Thoracic aorta (tissue), 2 donors: Measurements from ENCODE around the gene IFITM2. TPM values are rescaled to one million over a fixed set of nuclear protein-coding genes. Genes with fewer than 3 reads are reported as not detected.

Experiments
- ATAC-seq: fragments of 150-250 bp; one replicate; pipeline ENCODE4 v1.8.0; 2017; ENCODE audit warnings: low read depth; ENCODE audit not compliant: insufficient number of reproducible peaks, low FRiP score
- DNase-seq: peaks from one replicate; pipeline ENCODE4 v3.0.0-alpha.2; 2020; ENCODE audit warnings: low spot score
- H3K27ac ChIP-seq, 2 donors: fragments of 200-600 bp; sonication (generic); 1 replicate in 1 of 2; 2 replicates in 1 of 2; pipeline ENCODE4 v1.5.1; 2016; ENCODE audit warnings: mild to moderate bottlenecking in 2 of 2, moderate library complexity in 2 of 2
- H3K27me3 ChIP-seq: fragments of 200-600 bp; sonication (generic); replicated peaks from 2 replicates; pipeline ENCODE4 v1.6.0; 2016; ENCODE audit warnings: mild to moderate bottlenecking; ENCODE audit not compliant: insufficient read depth
- H3K36me3 ChIP-seq: fragments of 200-600 bp; sonication (generic); one replicate; pipeline ENCODE4 v1.5.1; 2016
- H3K4me1 ChIP-seq, 2 donors: fragments of 200-600 bp; sonication (generic); 1 replicate in 1 of 2; 2 replicates in 1 of 2; pipeline versions ENCODE4 v1.5.1 to v1.6.0; 2016; ENCODE audit warnings: low read depth in 2 of 2, mild to moderate bottlenecking in 1 of 2; ENCODE audit not compliant: control insufficient read depth in 1 of 2
- H3K4me3 ChIP-seq: fragments of 200-600 bp; sonication (generic); 2 replicates; pipeline ENCODE4 v1.5.1; 2016; ENCODE audit warnings: mild to moderate bottlenecking
- H3K9me3 ChIP-seq: fragments of 200-600 bp; sonication (generic); 2 replicates; pipeline ENCODE4 v1.5.1; 2016
- CTCF ChIP-seq: fragments of 200-600 bp; sonication (generic); IDR thresholded peaks from one replicate; pipeline ENCODE4 v1.5.1; 2019; ENCODE audit warnings: antibody characterized with exemption
- total RNA-seq, 2 donors: library from RNA; depleted of rRNA; stranded (reverse); fragments of >200 nt; gene quantifications; one replicate each; pipeline versions ENCODE4 v1.1.0 to v1.2.3, GENCODE V29; 2016

Gene IFITM2
- total RNA-seq, 2 donors from 2014 or later: 275 to 477 TPM

- Histone ChIP-seq H3K4me3 (peak overlapping the region; percentile 80), H3K9me3 (no peaks in the 10 kb centered on the region), H3K36me3 (no peaks in the 10 kb centered on the region), H3K4me1 (peaks cover 6 to 20% of the 10 kb centered on the region in 2 donors), H3K27me3 (no peaks in the 10 kb centered on the region), H3K27ac (no peak overlapping the region)
- no peak for TF ChIP-seq CTCF
- no peak for DNase-seq
- no peak for ATAC-seq
Measured at GRCh38 chr11:287821-288477, 19.7 kb upstream of the IFITM2 start.

GRCh38 chr11:288478-289397, 18.9 kb upstream of the IFITM2 start, which contains the start of gene PGGHG:
PGGHG (plus strand) TSS chr11:289126; CDS start chr11:289817, 691 bp downstream.
- Histone ChIP-seq H3K27me3 (no peaks in the 10 kb centered on the region), H3K4me3 (peak within 1 kb of the TSS; percentile 80), H3K27ac (no peak within 1 kb of the TSS), H3K4me1 (peaks cover 6 to 20% of the 10 kb centered on the region in 2 donors), H3K36me3 (peaks cover 2% of the 10 kb centered on the region), H3K9me3 (no peaks in the 10 kb centered on the region)
- TF ChIP-seq CTCF: no peak
- ATAC-seq: peak; percentile 62
- no peak for DNase-seq

GRCh38 chr11:289398-289711, 18.3 kb upstream of the IFITM2 start:
- Histone ChIP-seq H3K36me3 (peaks cover 5% of the 10 kb centered on the region), H3K27me3 (no peaks in the 10 kb centered on the region), H3K4me1 (peaks cover 6 to 20% of the 10 kb centered on the region in 2 donors), H3K27ac (no peak overlapping the region), H3K9me3 (no peaks in the 10 kb centered on the region), H3K4me3 (peak overlapping the region; percentile 80)
- DNase-seq: no peak
- no peak for TF ChIP-seq CTCF
- ATAC-seq: no peak

- DNase-seq: no peak
- Histone ChIP-seq H3K27ac (no peak overlapping the region), H3K36me3 (peaks cover 5% of the 10 kb centered on the region), H3K4me3 (peak overlapping the region; percentile 80), H3K27me3 (no peaks in the 10 kb centered on the region), H3K9me3 (no peaks in the 10 kb centered on the region), H3K4me1 (peaks cover 6 to 20% of the 10 kb centered on the region in 2 donors)
- TF ChIP-seq CTCF: no peak
- no peak for ATAC-seq
Measured at GRCh38 chr11:289712-290620, 17.6 kb upstream of the IFITM2 start.
